Pancreas (tissue), 10 donors: ENCODE measurements around the gene RAB5B. TPM values are rescaled to one million over a fixed set of nuclear protein-coding genes. Genes with fewer than 3 reads are reported as not detected.

Experiments
- ATAC-seq, 4 donors: fragments of 200-7000 bp; cut with Tn5 transposase; one replicate each; pipeline versions ENCODE4 v1.8.0 to v1.9.1; 2020; ENCODE audit warnings: mild to moderate bottlenecking in 4 of 4, moderate library complexity in 4 of 4
- DNase-seq, 6 donors: peaks; one replicate each; pipeline ENCODE4 v3.0.0-alpha.2; 2020
- FAIRE-seq: peaks from 2 replicates; lab custom pipeline; 2012; peaks lifted over from hg19 to GRCh38; lab: Jason Lieb, UNC
- H3K27ac ChIP-seq, 4 donors: fragments of 200-600 bp; sonication (generic); 1 replicate in 3 of 4; 2 replicates in 1 of 4; pipeline versions ENCODE4 v1.5.0 to v1.8.0; 2020
- H3K27me3 ChIP-seq, 4 donors: fragments of 200-600 bp; one replicate each; pipeline ENCODE4 v1.8.0; 2021
- H3K36me3 ChIP-seq, 3 donors: fragments of 200-600 bp; sonication (generic) in 1 of 3; one replicate each; pipeline versions ENCODE4 v1.5.0 to v1.8.0; 2020 to 2021
- H3K4me1 ChIP-seq, 3 donors: fragments of 200-600 bp; one replicate each; pipeline ENCODE4 v1.8.0; 2021
- H3K4me3 ChIP-seq, 4 donors: fragments of 200-600 bp; sonication (generic) in 2 of 4; one replicate each; pipeline versions ENCODE4 v1.5.0 to v1.8.0; 2020 to 2021
- H3K9me3 ChIP-seq, 4 donors: fragments of 200-600 bp; one replicate each; pipeline ENCODE4 v1.8.0; 2021
- WGBS, 2 donors: extraction: QIAGEN DNeasy Blood & Tissue Kit; methylation state at CpG; one replicate each; pipeline ENCODE4 v1.1.7; 2013; 5-methylcytosine and 5-hydroxymethylcytosine counted together
- intact Hi-C, 3 donors: fragments of 100-400 bp; cut with DNase I; formaldehyde crosslinking; loops; one replicate each; pipeline versions ENCODE4 v1.11.1 to v1.14.2; 2022
- polyA plus RNA-seq, 2 donors: library from polyadenylated mRNA; stranded (reverse); fragments of 200-250 nt; gene quantifications; one replicate each; pipeline ENCODE4 v1.2.3, GENCODE V29; 2013
- total RNA-seq, 6 donors: library from RNA; stranded (reverse); fragmentation: NEBNext Ultra II Directional in 4 of 6; extraction: Animal tissue kit (Norgen Biotek cat#: 25700) in 4 of 6; gene quantifications; one replicate each; pipeline versions ENCODE4 v1.2.1 to v1.2.4, GENCODE V29; 2021 to 2023
- TF ChIP-seq, protein P1 (sequence below), 4 donors: fragments of 200-600 bp; sonication (generic) in 3 of 4; IDR thresholded peaks; one replicate each; pipeline versions ENCODE4 v1.5.0 to v1.8.0; 2021; ENCODE audit warnings: antibody characterized with exemption in 4 of 4
- donor health status: healthy with polysubstance abuse.
- donor health status: DM: no; HTN: no; CAD: no; lungs with moderate emphysema.
- donor health status: DM: no; HTN: no; CAD: no.
- donor health status: control.
- donor health status: control.
- donor health status: Bipolar disorder and iron deficiency.
- donor health status: DM: yes; HTN: yes; CAD: no.
- donor health status: DM: no; HTN: no; CAD: no.
- donor health status: DM: no; HTN: no; CAD: no.
- donor health status: DM: yes; HTN: yes; CAD: no.

The RAB5B gene
- total and polyA plus RNA-seq, 8 donors, result 19.8 to 76.8 (median 36.4) TPM

DNA sequence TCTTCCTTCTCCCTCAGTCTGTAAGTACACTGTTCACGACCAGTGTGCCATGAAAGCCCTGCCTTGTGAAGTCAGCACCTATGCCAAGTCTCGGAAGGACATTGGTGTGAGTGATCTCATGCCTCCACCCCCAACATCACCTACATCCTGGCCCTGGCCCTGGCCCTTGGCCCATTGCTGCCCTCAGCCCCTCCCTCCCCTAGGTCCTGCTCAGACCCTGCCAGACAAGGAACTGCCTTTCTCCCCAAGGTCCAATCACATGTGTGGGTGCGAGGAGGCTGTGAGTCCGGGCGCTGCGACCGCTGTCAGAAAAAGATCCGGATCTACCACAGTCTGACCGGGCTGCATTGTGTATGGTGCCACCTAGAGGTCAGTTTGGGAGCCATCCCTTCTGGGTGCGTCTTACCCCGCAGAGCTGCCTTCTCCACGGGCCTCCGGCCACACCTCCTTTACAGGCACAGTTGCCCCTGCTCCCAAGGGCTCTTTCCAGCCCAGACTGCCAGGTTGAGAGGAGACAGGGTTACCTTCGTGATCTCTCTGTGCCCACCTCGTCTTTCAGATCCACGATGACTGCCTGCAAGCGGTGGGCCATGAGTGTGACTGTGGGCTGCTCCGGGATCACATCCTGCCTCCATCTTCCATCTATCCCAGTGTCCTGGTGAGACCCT is 33.7 kb upstream of the RAB5B start:
- TF ChIP-seq, protein P1, sequence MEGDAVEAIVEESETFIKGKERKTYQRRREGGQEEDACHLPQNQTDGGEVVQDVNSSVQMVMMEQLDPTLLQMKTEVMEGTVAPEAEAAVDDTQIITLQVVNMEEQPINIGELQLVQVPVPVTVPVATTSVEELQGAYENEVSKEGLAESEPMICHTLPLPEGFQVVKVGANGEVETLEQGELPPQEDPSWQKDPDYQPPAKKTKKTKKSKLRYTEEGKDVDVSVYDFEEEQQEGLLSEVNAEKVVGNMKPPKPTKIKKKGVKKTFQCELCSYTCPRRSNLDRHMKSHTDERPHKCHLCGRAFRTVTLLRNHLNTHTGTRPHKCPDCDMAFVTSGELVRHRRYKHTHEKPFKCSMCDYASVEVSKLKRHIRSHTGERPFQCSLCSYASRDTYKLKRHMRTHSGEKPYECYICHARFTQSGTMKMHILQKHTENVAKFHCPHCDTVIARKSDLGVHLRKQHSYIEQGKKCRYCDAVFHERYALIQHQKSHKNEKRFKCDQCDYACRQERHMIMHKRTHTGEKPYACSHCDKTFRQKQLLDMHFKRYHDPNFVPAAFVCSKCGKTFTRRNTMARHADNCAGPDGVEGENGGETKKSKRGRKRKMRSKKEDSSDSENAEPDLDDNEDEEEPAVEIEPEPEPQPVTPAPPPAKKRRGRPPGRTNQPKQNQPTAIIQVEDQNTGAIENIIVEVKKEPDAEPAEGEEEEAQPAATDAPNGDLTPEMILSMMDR (IDR thresholded peaks at IDR 0.05), result peak; percentile 83 to 89 (median 84)
- Histone ChIP-seq H3K4me3 (peak overlapping the region in 1 of 4 donors; percentile 10), H3K4me1 (peaks cover 0 to 6% (median 5%) of the 10 kb centered on the region in 3 donors), H3K27ac (peak overlapping the region; percentile 13 to 50 (median 30)), H3K36me3 (no peaks in the 10 kb centered on the region), H3K27me3 (no peaks in the 10 kb centered on the region), H3K9me3 (no peaks in the 10 kb centered on the region)
- FAIRE-seq (no peak), ATAC-seq (peak; percentile 92 to 99 (median 98)), DNase-seq (peak; percentile 78 to 89 (median 84))
- intact Hi-C loops, result loop anchor here in 1 of 3 donors (5.0 kb wide), 1 partner anchor 203 kb away; no protein-coding TSS in a partner anchor
- WGBS, 2 donors, result 13% methylated on average over 18 of the region's 18 CpGs

DNA sequence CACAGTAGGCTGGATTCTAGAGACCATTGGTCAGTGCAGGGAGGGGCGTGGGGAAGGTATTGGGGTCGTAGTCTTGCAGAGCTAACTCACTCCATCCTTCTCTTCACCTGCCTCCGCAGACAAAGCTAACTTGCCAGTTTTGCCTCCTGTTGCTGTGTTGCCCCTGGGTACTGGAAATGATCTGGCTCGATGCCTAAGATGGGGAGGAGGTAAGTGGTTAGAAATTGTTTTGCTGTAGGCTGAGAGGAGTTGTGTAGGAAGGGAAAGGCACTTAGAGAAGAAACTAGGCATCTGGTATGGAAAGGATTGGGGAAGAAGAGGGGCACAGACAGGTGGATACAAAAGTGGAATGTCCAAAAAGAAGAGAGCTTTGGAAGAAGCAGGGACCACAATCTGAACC is 31.8 kb upstream of the RAB5B start:
- WGBS, 2 donors, result 80 to 81% methylated on average over 4 of the region's 4 CpGs
- FAIRE-seq (no peak), ATAC-seq (no peak), DNase-seq (no peak)
- Histone ChIP-seq H3K4me3 (no peak overlapping the region), H3K27ac (no peak overlapping the region), H3K27me3 (no peaks in the 10 kb centered on the region), H3K9me3 (no peaks in the 10 kb centered on the region), H3K4me1 (peaks cover 0 to 6% (median 5%) of the 10 kb centered on the region in 3 donors), H3K36me3 (no peaks in the 10 kb centered on the region)
- TF ChIP-seq, protein P1 (IDR thresholded peaks at IDR 0.05), result no peak
- intact Hi-C loops, result loop anchor here in 1 of 3 donors (5.0 kb wide), 1 partner anchor 205 kb away; no protein-coding TSS in a partner anchor

DNA sequence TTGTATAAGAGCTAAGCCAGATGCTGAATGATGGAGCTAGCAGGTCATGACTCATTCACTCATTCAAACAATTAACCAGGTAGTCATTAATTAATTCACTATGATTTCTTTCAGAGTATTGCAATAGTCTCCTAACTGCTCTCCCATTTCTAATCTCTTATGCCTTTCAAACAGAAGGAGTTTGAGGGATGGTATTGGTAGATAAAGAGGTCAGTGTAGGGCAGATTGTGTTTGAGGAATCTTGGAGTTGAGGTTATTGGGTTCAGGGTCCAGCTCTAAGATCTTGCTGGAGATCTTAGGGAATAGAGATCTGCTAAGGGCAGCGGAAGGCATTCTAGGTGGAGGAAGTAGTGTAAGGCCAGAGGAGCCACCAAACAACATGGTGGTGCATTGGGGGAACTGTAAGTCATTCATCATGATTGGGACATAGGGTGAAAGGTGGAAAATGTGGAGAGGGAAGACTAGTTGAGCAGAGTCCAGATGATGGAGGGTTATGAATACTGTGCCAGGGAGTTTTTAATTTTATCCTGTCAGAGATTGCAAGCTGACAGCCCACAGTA is 31.2 kb upstream of the RAB5B start:
- Histone ChIP-seq H3K36me3 (no peaks in the 10 kb centered on the region), H3K9me3 (no peaks in the 10 kb centered on the region), H3K4me1 (peaks cover 0 to 6% (median 5%) of the 10 kb centered on the region in 3 donors), H3K4me3 (no peak overlapping the region), H3K27ac (no peak overlapping the region), H3K27me3 (no peaks in the 10 kb centered on the region)
- DNase-seq (no peak), FAIRE-seq (no peak), ATAC-seq (no peak)
- 96% methylated on average over 1 of the region's 1 CpG for WGBS, 2 donors
- intact Hi-C loops, result loop anchor here in 1 of 3 donors (5.0 kb wide), 1 partner anchor 205 kb away; no protein-coding TSS in a partner anchor
- TF ChIP-seq, protein P1 (IDR thresholded peaks at IDR 0.05), result no peak

DNA sequence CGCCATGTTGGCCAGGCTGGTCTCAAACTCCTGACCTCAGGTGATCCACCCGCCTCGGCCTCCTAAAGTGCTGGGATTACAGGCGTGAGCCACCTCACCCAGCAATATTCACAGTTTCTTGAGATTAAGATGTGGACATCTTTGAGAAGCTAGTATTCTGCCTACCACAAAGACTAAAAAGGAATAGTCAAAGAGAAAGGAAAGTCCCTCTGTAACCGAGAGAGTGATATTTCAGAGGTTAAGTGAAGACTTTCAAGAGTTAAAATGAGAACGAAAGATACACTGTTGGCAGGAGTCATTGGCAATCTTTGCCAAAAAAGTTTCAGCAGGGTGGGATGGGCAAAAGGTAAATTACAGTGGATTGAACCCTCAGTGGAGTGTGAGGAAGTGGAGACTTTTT is 27.3 kb upstream of the RAB5B start:
- TF ChIP-seq, protein P1 (IDR thresholded peaks at IDR 0.05), result no peak
- Histone ChIP-seq H3K9me3 (no peaks in the 10 kb centered on the region), H3K4me1 (no peaks in the 10 kb centered on the region), H3K36me3 (peaks cover 0 to 1% (median 0%) of the 10 kb centered on the region in 3 donors), H3K27ac (no peak overlapping the region), H3K4me3 (no peak overlapping the region), H3K27me3 (no peaks in the 10 kb centered on the region)
- DNase-seq (no peak), ATAC-seq (no peak), FAIRE-seq (no peak)
- intact Hi-C loops, result no loop called here
- 75 to 82% methylated on average over 6 of the region's 6 CpGs for WGBS, 2 donors
